Small intestine (tissue), 7 donors: ENCODE measurements around the gene CPHXL. TPM values are rescaled to one million over a fixed set of nuclear protein-coding genes. Genes with fewer than 3 reads are reported as not detected.
A peak's percentile ranks its signal among the peaks of the same experiment; 100 is the strongest.

Experiments used
- DNase-seq, 2 donors: peaks; one replicate each; pipeline versions ENCODE4 v3.0.0 to v3.0.0-alpha.2; 2013
- FAIRE-seq: peaks from 2 replicates; lab custom pipeline; 2012; peaks lifted over from hg19 to GRCh38; lab: Jason Lieb, UNC
- H3K27ac ChIP-seq, 3 donors: one replicate each; pipeline ENCODE4 v1.5.1; 2013; ENCODE audit warnings: low read length in 2 of 3, mild to moderate bottlenecking in 2 of 3, control low read depth in 1 of 3, inconsistent platforms in 1 of 3, low read depth in 1 of 3, moderate library complexity in 1 of 3
- H3K27me3 ChIP-seq, 3 donors: one replicate each; pipeline ENCODE4 v1.6.1; 2013; ENCODE audit warnings: low read length in 3 of 3, inconsistent platforms in 1 of 3; ENCODE audit not compliant: control insufficient read depth in 3 of 3, insufficient read depth in 3 of 3
- H3K36me3 ChIP-seq, 3 donors: one replicate each; pipeline ENCODE4 v1.6.1; 2013; ENCODE audit warnings: low read length in 3 of 3, inconsistent platforms in 1 of 3, low read depth in 1 of 3, mild to moderate bottlenecking in 1 of 3, moderate library complexity in 1 of 3; ENCODE audit not compliant: control insufficient read depth in 3 of 3, insufficient read depth in 2 of 3
- H3K4me1 ChIP-seq, 3 donors: one replicate each; pipeline ENCODE4 v1.6.1; 2013; ENCODE audit warnings: low read length in 2 of 3, inconsistent platforms in 1 of 3, low read depth in 1 of 3, mild to moderate bottlenecking in 1 of 3, moderate library complexity in 1 of 3; ENCODE audit not compliant: control insufficient read depth in 3 of 3, insufficient read depth in 2 of 3
- H3K4me3 ChIP-seq, 3 donors: one replicate each; pipeline ENCODE4 v1.5.1; 2013; ENCODE audit warnings: low read length in 3 of 3, control low read depth in 1 of 3, inconsistent platforms in 1 of 3, low read depth in 1 of 3, mild to moderate bottlenecking in 1 of 3, moderate library complexity in 1 of 3
- H3K9me3 ChIP-seq, 2 donors: one replicate each; pipeline ENCODE4 v1.6.1; 2013; ENCODE audit warnings: low read depth in 1 of 2, low read length in 1 of 2; ENCODE audit not compliant: control insufficient read depth in 2 of 2, insufficient read depth in 1 of 2
- WGBS, 3 donors: extraction: QIAGEN DNeasy Blood & Tissue Kit; methylation state at CpG; one replicate each; pipeline ENCODE4 v1.1.7; 2013; 5-methylcytosine and 5-hydroxymethylcytosine counted together
- polyA plus RNA-seq, 4 donors: library from polyadenylated mRNA; stranded (reverse) in 3 of 4; unstranded in 1 of 4; fragments of 200-250 nt in 3 of 4; fragments of 120-200 nt in 1 of 4; gene quantifications; one replicate each; pipeline versions ENCODE4 v1.2.1 to v1.2.3, GENCODE V29; 2013
- donor health status: healthy with polysubstance abuse.
- donor health status: control.
- donor health status: control.
- donor health status: Bipolar disorder and iron deficiency.
- donor health status: healthy.

The CPHXL gene
- polyA plus RNA-seq, 4 donors: not detected

DNA sequence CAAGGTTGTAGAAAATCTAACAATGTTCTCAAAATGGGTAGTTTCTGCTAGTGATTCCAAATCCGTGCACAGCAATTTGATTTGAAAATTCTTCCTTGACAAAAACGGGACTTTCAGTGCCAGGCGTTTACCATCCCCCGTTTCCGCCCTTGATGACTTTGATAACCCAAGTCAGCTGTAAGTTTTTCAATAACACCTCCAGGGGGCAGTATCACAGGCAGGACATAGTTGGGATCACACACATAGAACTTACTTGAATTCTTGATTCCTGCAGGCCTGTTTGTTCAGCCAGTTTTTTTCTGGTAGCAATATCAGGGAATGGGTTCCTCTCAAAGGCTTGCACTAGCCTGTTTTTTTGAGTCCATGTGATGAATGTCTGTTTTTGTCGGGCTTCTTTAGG, 30.6 kb downstream of the CPHXL start:
- Histone ChIP-seq H3K27ac (no peak overlapping the region), H3K4me1 (no peaks in the 10 kb centered on the region), H3K36me3 (no peaks in the 10 kb centered on the region), H3K27me3 (no peaks in the 10 kb centered on the region), H3K4me3 (no peak overlapping the region), H3K9me3 (no peaks in the 10 kb centered on the region)
- peak in 1 of 2 donors; percentile 45 for DNase-seq
- WGBS, 3 donors: 40 to 72% (median 63%) methylated on average over 6 of the region's 6 CpGs
- FAIRE-seq: no peak

DNA sequence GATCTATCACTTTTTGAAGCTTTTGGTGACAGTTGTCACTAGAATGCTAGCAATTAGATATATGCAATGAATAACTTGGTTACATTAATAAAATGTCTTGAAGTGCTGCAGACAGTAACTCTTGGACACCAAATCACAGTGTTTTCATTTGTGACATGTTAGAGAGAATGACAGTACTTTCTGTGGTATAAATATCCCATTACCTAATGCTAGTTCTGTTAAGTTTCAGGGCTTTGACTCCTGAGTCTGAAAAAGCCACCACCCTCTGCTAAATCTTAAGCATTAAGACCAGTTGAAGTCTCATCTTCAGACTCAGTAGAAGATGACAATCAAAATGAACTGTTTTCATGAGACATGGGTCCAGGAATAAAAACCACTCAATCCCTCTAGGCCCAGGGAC, 38.9 kb downstream of the CPHXL start:
- H3K9me3 ChIP-seq: peaks cover 0 to 9% of the 10 kb centered on the region in 2 donors
- no peak overlapping the region for H3K4me3 ChIP-seq
- no peak for FAIRE-seq
- H3K36me3 ChIP-seq: no peaks in the 10 kb centered on the region
- no peaks in the 10 kb centered on the region for H3K4me1 ChIP-seq
- no peak for DNase-seq
- H3K27me3 ChIP-seq: no peaks in the 10 kb centered on the region
- no peak overlapping the region for H3K27ac ChIP-seq

- Histone ChIP-seq H3K4me3 (no peak overlapping the region), H3K9me3 (peaks cover 0 to 9% of the 10 kb centered on the region in 2 donors), H3K4me1 (no peaks in the 10 kb centered on the region), H3K27ac (no peak overlapping the region), H3K27me3 (no peaks in the 10 kb centered on the region), H3K36me3 (no peaks in the 10 kb centered on the region)
- WGBS, 3 donors: 91 to 92% (median 92%) methylated on average over 14 of the region's 14 CpGs
- DNase-seq (no peak), FAIRE-seq (no peak)
These were observed 44.0 kb downstream of the CPHXL start for GRCh38 chr16:75682308-75682707.

GRCh38 chr16:75679366-75679765, 46.9 kb downstream of the CPHXL start:
- Histone ChIP-seq H3K9me3 (peaks cover 0 to 4% of the 10 kb centered on the region in 2 donors), H3K27ac (no peak overlapping the region), H3K4me3 (no peak overlapping the region), H3K27me3 (no peaks in the 10 kb centered on the region), H3K4me1 (no peaks in the 10 kb centered on the region), H3K36me3 (no peaks in the 10 kb centered on the region)
- no peak for DNase-seq
- WGBS, 3 donors: 86 to 91% (median 91%) methylated on average over 5 of the region's 5 CpGs
- no peak for FAIRE-seq

GRCh38 chr16:75676909-75677308, 49.4 kb downstream of the CPHXL start, which contains the start of gene CPHXL2:
CPHXL2 (minus strand) TSS chr16:75677009; CDS start chr16:75676999, 10 bp downstream.
- H3K36me3 ChIP-seq: no peaks in the 10 kb centered on the region
- H3K4me3 ChIP-seq: no peak within 1 kb of the TSS
- no peaks in the 10 kb centered on the region for H3K9me3 ChIP-seq
- FAIRE-seq: no peak
- DNase-seq: no peak
- no peaks in the 10 kb centered on the region for H3K27me3 ChIP-seq
- 88 to 92% (median 92%) methylated on average over 4 of the region's 4 CpGs for WGBS, 3 donors
- no peaks in the 10 kb centered on the region for H3K4me1 ChIP-seq
- no peak within 1 kb of the TSS for H3K27ac ChIP-seq

DNA sequence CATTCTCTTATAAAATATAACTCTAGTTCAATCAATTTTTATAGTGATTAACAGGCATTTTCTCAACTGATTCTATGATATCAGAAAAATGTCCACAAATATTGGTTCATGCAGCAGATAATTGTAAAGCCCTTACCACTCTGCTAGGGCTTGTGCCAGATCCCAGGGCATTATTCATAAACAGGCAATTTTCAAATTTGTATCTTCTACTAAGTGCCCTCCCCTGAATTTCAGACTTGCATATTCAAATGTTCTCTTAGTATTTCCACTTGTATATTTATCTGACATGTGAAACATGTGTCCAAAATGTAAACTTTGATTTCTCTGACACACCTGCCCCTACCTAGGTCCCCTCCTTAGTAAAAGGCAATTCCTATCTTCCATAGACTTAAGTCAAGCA, 58.8 kb downstream of the CPHXL start:
- DNase-seq: no peak
- Histone ChIP-seq H3K4me3 (no peak overlapping the region), H3K27me3 (no peaks in the 10 kb centered on the region), H3K27ac (no peak overlapping the region), H3K36me3 (no peaks in the 10 kb centered on the region), H3K4me1 (no peaks in the 10 kb centered on the region), H3K9me3 (no peaks in the 10 kb centered on the region)
- no peak for FAIRE-seq

Other genes starting within 250 kb of the CPHXL start
- gene CHST6, start 231.0 kb downstream of the CPHXL start, polyA plus RNA-seq: 10 to 100 TPM in 1 of 4 donors, 1 to 10 TPM in 3; 1.0 to 10.1 (median 5.0) TPM
- gene CHST5, start 190.4 kb downstream of the CPHXL start, polyA plus RNA-seq: 10 to 100 TPM; 21.2 to 37.7 (median 27.5) TPM
- 1 to 10 TPM; 1.4 to 6.2 (median 3.8) TPM for gene TMEM231, start 170.2 kb downstream of the CPHXL start, polyA plus RNA-seq
- 100 to 1,000 TPM; 130 to 182 (median 140) TPM for gene GABARAPL2, start 160.1 kb downstream of the CPHXL start, polyA plus RNA-seq
- gene ADAT1, start 103.2 kb downstream of the CPHXL start, polyA plus RNA-seq: 10 to 100 TPM in 3 of 4 donors, 1 to 10 TPM in 1; 7.0 to 27.4 (median 18.4) TPM
- 100 to 1,000 TPM in 1 of 4 donors, 10 to 100 TPM in 3; 81.2 to 124 (median 90.3) TPM for gene KARS1, start 78.8 kb downstream of the CPHXL start, polyA plus RNA-seq
- gene TERF2IP, start 78.7 kb downstream of the CPHXL start, polyA plus RNA-seq: 10 to 100 TPM; 28.6 to 44.0 (median 32.9) TPM
- gene CPHXL2, start 49.5 kb downstream of the CPHXL start, polyA plus RNA-seq: under 1 TPM in 1 of 4 donors, not detected in 3; 0.03 TPM
- gene DUXB, start 25.0 kb downstream of the CPHXL start, polyA plus RNA-seq: not detected